GM12878 (cell line): ENCODE data around the gene GARIN5A. TPM values are rescaled to one million over a fixed set of nuclear protein-coding genes. Genes with fewer than 3 reads are reported as not detected.
A peak's percentile ranks its signal among the peaks of the same experiment; 100 is the strongest.

Experiments
- BCL11A ChIP-seq: IDR thresholded peaks from 2 replicates; pipeline ENCODE4 v1.6.1; 2011; ENCODE audit warnings: low read depth, low read length
- CREB1 ChIP-seq: IDR thresholded peaks from 2 replicates; pipeline ENCODE4 v1.6.1; 2012; ENCODE audit warnings: low read depth, mild to moderate bottlenecking, inconsistent platforms
- ETV6 ChIP-seq, 2 experiments: fragments of 450-650 bp in 1 of 2; IDR thresholded peaks in 1 of 2; conservative IDR thresholded peaks in 1 of 2; 2 replicates each; pipeline ENCODE4 v1.6.1; 2014; ENCODE audit warnings: antibody characterized with exemption in 1 of 2, borderline replicate concordance in 1 of 2, low read depth in 1 of 2, mild to moderate bottlenecking in 1 of 2, moderate library complexity in 1 of 2
- FOS ChIP-seq: IDR thresholded peaks from 3 replicates; pipeline ENCODE4 v1.6.1; 2011; ENCODE audit warnings: borderline replicate concordance; ENCODE audit not compliant: insufficient read length; ENCODE audit errors: extremely low read depth
- GATAD2B ChIP-seq: fragments of 450-650 bp; conservative IDR thresholded peaks from 2 replicates; pipeline ENCODE4 v1.6.1; 2017; ENCODE audit warnings: low read depth, mild to moderate bottlenecking, moderate library complexity
- HDGF ChIP-seq: fragments of 450-650 bp; IDR thresholded peaks from 2 replicates; pipeline ENCODE4 v1.6.1; 2016; ENCODE audit warnings: antibody characterized with exemption
- KDM1A ChIP-seq: fragments of 200-600 bp; sonication (generic); IDR thresholded peaks from 2 replicates; pipeline ENCODE4 v1.6.1; 2016; ENCODE audit warnings: borderline replicate concordance
- MEF2B ChIP-seq: fragments of 450-650 bp; IDR thresholded peaks from 2 replicates; pipeline ENCODE4 v1.6.1; 2018; ENCODE audit warnings: mild to moderate bottlenecking, moderate library complexity; ENCODE audit not compliant: partially characterized antibody, poor library complexity, severe bottlenecking
- MXI1 ChIP-seq: fragments of 150-350 bp; IDR thresholded peaks from 2 replicates; pipeline ENCODE4 v1.6.1; 2011; ENCODE audit warnings: low read depth, mild to moderate bottlenecking, inconsistent platforms, low read length, improper control_type of control experiment
- NBN ChIP-seq: fragments of 450-650 bp; IDR thresholded peaks from 2 replicates; pipeline ENCODE4 v1.6.1; 2016
- NFXL1 ChIP-seq: fragments of 450-650 bp; IDR thresholded peaks from 2 replicates; pipeline ENCODE4 v1.6.1; 2017; ENCODE audit warnings: antibody characterized with exemption, mild to moderate bottlenecking, borderline replicate concordance
- NR2C1 ChIP-seq: fragments of 450-650 bp; IDR thresholded peaks from 2 replicates; pipeline ENCODE4 v1.6.1; 2017; ENCODE audit warnings: antibody characterized with exemption, mild to moderate bottlenecking, moderate library complexity
- NR2C2 ChIP-seq: IDR thresholded peaks from 2 replicates; pipeline ENCODE4 v1.6.1; 2011; ENCODE audit warnings: borderline replicate concordance, low read depth; ENCODE audit not compliant: control insufficient read depth, insufficient read length
- PAX5 ChIP-seq: IDR thresholded peaks from 2 replicates; pipeline ENCODE4 v1.6.1; 2011; ENCODE audit warnings: low read depth, low read length, borderline replicate concordance
- PAX8 ChIP-seq: fragments of 450-650 bp; IDR thresholded peaks from 2 replicates; pipeline ENCODE4 v1.6.1; 2017; ENCODE audit warnings: mild to moderate bottlenecking, moderate library complexity
- POLR2AphosphoS2 ChIP-seq: IDR thresholded peaks from 2 replicates; pipeline ENCODE4 v1.6.1; 2011; ENCODE audit warnings: low read depth, mild to moderate bottlenecking, low read length, improper control_type of control experiment, moderate library complexity
- RBBP5 ChIP-seq: fragments of 200-600 bp; sonication (generic); conservative IDR thresholded peaks from 2 replicates; pipeline ENCODE4 v1.6.1; 2016
- REST ChIP-seq: IDR thresholded peaks from 2 replicates; pipeline ENCODE4 v1.6.1; 2012; ENCODE audit warnings: mild to moderate bottlenecking, low read depth, low read length
- SMAD5 ChIP-seq: IDR thresholded peaks from 2 replicates; pipeline ENCODE4 v1.6.1; 2016; ENCODE audit warnings: antibody characterized with exemption, low read depth
- SREBF2 ChIP-seq: IDR thresholded peaks from 2 replicates; pipeline ENCODE4 v1.6.1; 2012; ENCODE audit warnings: mild to moderate bottlenecking, low read length
- STAT3 ChIP-seq: IDR thresholded peaks from 2 replicates; pipeline ENCODE4 v1.6.1; 2011; ENCODE audit warnings: low read depth, low read length, improper control_type of control experiment
- SUPT20H ChIP-seq: IDR thresholded peaks from 2 replicates; pipeline ENCODE4 v1.6.1; 2011; ENCODE audit warnings: low read depth, mild to moderate bottlenecking, low read length, moderate library complexity, borderline replicate concordance; ENCODE audit not compliant: control insufficient read depth
- TARDBP ChIP-seq: IDR thresholded peaks from 2 replicates; pipeline ENCODE4 v1.6.1; 2016; ENCODE audit warnings: borderline replicate concordance
- TCF7 ChIP-seq: IDR thresholded peaks from 2 replicates; pipeline ENCODE4 v1.6.1; 2014; ENCODE audit warnings: antibody characterized with exemption, borderline replicate concordance
- ZNF274 ChIP-seq: IDR thresholded peaks from one replicate; pipeline ENCODE4 v1.8.0; 2011; ENCODE audit not compliant: insufficient read length, insufficient read depth
- ZNF622 ChIP-seq: fragments of 450-650 bp; IDR thresholded peaks from 2 replicates; pipeline ENCODE4 v1.6.1; 2017; ENCODE audit warnings: mild to moderate bottlenecking, inconsistent platforms
- polyA plus RNA-seq, 11 experiments: library from polyadenylated mRNA; depleted of rRNA in 4 of 11; unstranded in 6 of 11; stranded (reverse) in 5 of 11; fragments of >200 nt; fragmentation: Nextera tagmentation in 4 of 11; fragmentation: Illumina TruSeq in 1 of 11; extraction: Ambion mirVana in 4 of 11; extraction: Trizol in 1 of 11; gene quantifications; 1 replicate in 1 of 11; 2 replicates in 10 of 11; pipeline versions ENCODE4 v1.2.1 to v1.2.3, GENCODE V29; 2011 to 2016; ENCODE audit warnings: inconsistent platforms in 2 of 11, missing spikeins in 2 of 11, low read depth in 1 of 11
- total RNA-seq, 4 experiments: library from RNA; depleted of rRNA in 3 of 4; stranded (reverse); fragments of >200 nt in 3 of 4; fragmentation: Illumina TruSeq in 1 of 4; extraction: Trizol in 1 of 4; gene quantifications; 2 replicates each; pipeline versions ENCODE4 v1.2.1 to v1.2.3, GENCODE V29; 2013 to 2021
- TF ChIP-seq, protein P1 (sequence below): IDR thresholded peaks from 2 replicates; pipeline ENCODE4 v1.6.1; 2011; ENCODE audit warnings: borderline replicate concordance, low read depth, mild to moderate bottlenecking, moderate library complexity, mixed read lengths, low read length; ENCODE audit not compliant: insufficient read depth; ENCODE audit errors: extremely low read length

Gene GARIN5A
- total and polyA plus RNA-seq, 10 of the 15 experiments (the other 5 are each of a cell fraction or from before 2014, with no cell fraction given) = 0.18 to 1.2 (median 0.24) TPM; not detected in 6

DNA sequence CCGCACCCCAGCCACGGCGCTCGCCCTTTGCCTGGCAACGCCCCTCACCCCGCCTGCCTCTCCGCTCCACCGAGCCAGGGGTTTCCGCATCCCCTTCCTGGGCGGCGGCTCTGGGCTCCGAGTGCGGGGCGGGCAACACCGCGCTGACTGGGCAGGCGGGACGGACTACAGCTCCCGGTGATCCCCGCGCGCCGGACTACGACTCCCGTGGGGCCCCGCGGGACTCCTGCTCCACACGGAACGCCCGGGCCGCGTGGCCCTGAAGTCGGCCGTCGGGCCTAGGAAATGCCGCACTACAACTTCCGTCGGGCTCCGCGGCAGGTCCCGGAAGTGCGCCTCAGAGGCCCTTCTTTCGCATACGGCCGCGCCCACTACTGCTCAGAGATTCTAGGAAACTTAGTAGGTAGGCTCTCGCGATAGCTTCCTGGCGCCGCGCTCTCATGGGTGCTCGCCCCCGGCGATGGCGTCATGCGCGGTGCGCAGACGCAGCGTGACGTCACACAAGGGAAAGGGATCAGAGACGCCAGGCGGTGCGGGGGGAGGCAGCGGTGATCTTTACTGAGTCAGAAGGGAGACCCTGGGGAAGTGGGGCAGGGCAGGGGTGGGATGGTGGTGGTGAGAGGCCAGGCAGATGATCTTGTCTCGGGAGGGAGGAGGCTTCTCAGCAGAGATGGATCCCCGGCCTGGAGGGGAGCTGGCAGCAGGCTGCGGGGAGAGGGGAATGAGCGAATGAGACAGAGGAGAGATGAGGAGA is 34.6 kb upstream of the GARIN5A start, which contains the start of gene JOSD2 (continued):
- TF ChIP-seq NBN (peak; percentile 100), NR2C1 (peak; percentile 61), CREB1 (peak; percentile 100), ETV6 (conservative IDR thresholded peaks at IDR 0.05 in 1 of 2, IDR thresholded peaks at IDR 0.05 in 1 of 2; ENCODE audit: borderline replicate concordance in 1 of 2, low read depth in 1 of 2) (peak in 1 of 2 experiments; percentile 68; a peak in 1 of 4 replicates), POLR2AphosphoS2 (peak; percentile 50; the same call in 1 of the 2 replicates), MEF2B (no peak), BCL11A (no peak), HDGF (peak; percentile 48; the same call in 1 of the 2 replicates), SUPT20H (no peak), ZNF274 (no peak), RBBP5 (no peak), KDM1A (no peak), NR2C2 (no peak), NFXL1 (no peak), TCF7 (no peak), TARDBP (peak; percentile 86; the same call in 1 of the 2 replicates), MXI1 (peak; percentile 78), ZNF622 (no peak), PAX8 (no peak), SREBF2 (no peak), SMAD5 (no peak), GATAD2B (peak; percentile 85), REST (no peak), PAX5 (peak; percentile 3; the same call in 1 of the 2 replicates), FOS (no peak), STAT3 (no peak)
- TF ChIP-seq, protein P1, sequence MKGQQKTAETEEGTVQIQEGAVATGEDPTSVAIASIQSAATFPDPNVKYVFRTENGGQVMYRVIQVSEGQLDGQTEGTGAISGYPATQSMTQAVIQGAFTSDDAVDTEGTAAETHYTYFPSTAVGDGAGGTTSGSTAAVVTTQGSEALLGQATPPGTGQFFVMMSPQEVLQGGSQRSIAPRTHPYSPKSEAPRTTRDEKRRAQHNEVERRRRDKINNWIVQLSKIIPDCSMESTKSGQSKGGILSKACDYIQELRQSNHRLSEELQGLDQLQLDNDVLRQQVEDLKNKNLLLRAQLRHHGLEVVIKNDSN = peak; percentile 46
